ENCODE results near the gene TBX5.

TBX5 gene

GRCh38 chr12:114361992-114362391 lies 44.0 kb downstream of the TBX5 start:
- TF ChIP-seq TAF1 (IDR thresholded peaks at IDR 0.05; ENCODE audit: borderline replicate concordance, insufficient read depth, low read length) (no peak), POLR2AphosphoS5 (IDR thresholded peaks at IDR 0.05; ENCODE audit: low read depth, low read length) (no peak), FOXP2 (optimal IDR thresholded peaks at IDR 0.05; ENCODE audit: borderline replicate concordance, extremely low read depth, extremely low read length, insufficient read depth) (no peak), SIN3A (IDR thresholded peaks at IDR 0.05; ENCODE audit: borderline replicate concordance, insufficient read depth, low read length) (no peak)
- TF ChIP-seq, protein P1, sequence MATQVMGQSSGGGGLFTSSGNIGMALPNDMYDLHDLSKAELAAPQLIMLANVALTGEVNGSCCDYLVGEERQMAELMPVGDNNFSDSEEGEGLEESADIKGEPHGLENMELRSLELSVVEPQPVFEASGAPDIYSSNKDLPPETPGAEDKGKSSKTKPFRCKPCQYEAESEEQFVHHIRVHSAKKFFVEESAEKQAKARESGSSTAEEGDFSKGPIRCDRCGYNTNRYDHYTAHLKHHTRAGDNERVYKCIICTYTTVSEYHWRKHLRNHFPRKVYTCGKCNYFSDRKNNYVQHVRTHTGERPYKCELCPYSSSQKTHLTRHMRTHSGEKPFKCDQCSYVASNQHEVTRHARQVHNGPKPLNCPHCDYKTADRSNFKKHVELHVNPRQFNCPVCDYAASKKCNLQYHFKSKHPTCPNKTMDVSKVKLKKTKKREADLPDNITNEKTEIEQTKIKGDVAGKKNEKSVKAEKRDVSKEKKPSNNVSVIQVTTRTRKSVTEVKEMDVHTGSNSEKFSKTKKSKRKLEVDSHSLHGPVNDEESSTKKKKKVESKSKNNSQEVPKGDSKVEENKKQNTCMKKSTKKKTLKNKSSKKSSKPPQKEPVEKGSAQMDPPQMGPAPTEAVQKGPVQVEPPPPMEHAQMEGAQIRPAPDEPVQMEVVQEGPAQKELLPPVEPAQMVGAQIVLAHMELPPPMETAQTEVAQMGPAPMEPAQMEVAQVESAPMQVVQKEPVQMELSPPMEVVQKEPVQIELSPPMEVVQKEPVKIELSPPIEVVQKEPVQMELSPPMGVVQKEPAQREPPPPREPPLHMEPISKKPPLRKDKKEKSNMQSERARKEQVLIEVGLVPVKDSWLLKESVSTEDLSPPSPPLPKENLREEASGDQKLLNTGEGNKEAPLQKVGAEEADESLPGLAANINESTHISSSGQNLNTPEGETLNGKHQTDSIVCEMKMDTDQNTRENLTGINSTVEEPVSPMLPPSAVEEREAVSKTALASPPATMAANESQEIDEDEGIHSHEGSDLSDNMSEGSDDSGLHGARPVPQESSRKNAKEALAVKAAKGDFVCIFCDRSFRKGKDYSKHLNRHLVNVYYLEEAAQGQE (IDR thresholded peaks at IDR 0.05; ENCODE audit: insufficient read depth in 1 of 2, low read depth in 2 of 2, low read length in 2 of 2): no peak

DNA sequence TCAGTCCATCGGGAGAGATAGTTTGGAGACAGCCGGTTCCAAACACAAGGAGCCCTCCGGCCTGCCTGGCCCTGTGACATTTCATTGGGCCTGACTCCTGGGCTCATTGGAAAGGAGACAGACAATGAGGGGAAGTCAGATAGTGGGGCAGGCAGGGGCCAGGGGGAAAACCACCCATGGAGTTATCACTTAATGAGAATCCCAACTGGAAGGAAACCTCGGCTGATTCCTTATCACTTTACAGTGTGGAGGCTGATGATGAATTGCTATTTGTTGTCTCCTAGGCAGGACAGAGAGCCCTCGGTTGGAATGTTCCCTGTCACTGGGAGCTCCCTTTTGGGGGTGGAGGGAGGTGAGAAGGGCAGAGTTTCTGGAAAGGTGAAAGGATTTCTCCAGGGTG lies 44.4 kb downstream of the TBX5 start:
- TF ChIP-seq, protein P1 (IDR thresholded peaks at IDR 0.05; ENCODE audit: insufficient read depth in 1 of 2, low read depth in 2 of 2, low read length in 2 of 2): no peak
- no peak for TF ChIP-seq SIN3A (IDR thresholded peaks at IDR 0.05; ENCODE audit: borderline replicate concordance, insufficient read depth, low read length)
- TF ChIP-seq TAF1 (IDR thresholded peaks at IDR 0.05; ENCODE audit: borderline replicate concordance, insufficient read depth, low read length): no peak
- no peak for TF ChIP-seq POLR2AphosphoS5 (IDR thresholded peaks at IDR 0.05; ENCODE audit: low read depth, low read length)
- no peak for TF ChIP-seq FOXP2 (optimal IDR thresholded peaks at IDR 0.05; ENCODE audit: borderline replicate concordance, extremely low read depth, extremely low read length, insufficient read depth)

DNA sequence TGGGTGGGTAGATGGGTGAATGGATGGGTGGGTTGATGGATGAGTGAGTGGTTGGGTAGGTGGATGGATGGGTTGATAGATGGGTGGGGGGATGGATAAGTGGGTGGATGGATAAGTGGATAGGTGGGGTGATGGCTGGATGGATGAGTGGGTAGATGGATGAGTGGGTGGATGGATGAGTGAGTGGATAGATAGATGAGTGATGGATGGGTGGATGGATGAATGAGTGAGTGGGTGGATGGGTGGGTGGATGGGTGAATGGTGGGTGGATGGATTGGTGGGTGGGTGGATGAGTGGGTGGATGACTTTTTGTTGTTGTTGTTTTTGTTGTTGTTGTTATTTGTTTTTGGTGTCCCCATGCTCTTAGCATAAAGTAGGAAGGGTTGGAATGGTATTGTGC lies 45.5 kb downstream of the TBX5 start:
- TF ChIP-seq POLR2AphosphoS5 (IDR thresholded peaks at IDR 0.05; ENCODE audit: low read depth, low read length) (no peak), TAF1 (IDR thresholded peaks at IDR 0.05; ENCODE audit: borderline replicate concordance, insufficient read depth, low read length) (no peak), FOXP2 (optimal IDR thresholded peaks at IDR 0.05; ENCODE audit: borderline replicate concordance, extremely low read depth, extremely low read length, insufficient read depth) (no peak), SIN3A (IDR thresholded peaks at IDR 0.05; ENCODE audit: borderline replicate concordance, insufficient read depth, low read length) (no peak)
- TF ChIP-seq, protein P1 (IDR thresholded peaks at IDR 0.05; ENCODE audit: insufficient read depth in 1 of 2, low read depth in 2 of 2, low read length in 2 of 2): no peak

DNA sequence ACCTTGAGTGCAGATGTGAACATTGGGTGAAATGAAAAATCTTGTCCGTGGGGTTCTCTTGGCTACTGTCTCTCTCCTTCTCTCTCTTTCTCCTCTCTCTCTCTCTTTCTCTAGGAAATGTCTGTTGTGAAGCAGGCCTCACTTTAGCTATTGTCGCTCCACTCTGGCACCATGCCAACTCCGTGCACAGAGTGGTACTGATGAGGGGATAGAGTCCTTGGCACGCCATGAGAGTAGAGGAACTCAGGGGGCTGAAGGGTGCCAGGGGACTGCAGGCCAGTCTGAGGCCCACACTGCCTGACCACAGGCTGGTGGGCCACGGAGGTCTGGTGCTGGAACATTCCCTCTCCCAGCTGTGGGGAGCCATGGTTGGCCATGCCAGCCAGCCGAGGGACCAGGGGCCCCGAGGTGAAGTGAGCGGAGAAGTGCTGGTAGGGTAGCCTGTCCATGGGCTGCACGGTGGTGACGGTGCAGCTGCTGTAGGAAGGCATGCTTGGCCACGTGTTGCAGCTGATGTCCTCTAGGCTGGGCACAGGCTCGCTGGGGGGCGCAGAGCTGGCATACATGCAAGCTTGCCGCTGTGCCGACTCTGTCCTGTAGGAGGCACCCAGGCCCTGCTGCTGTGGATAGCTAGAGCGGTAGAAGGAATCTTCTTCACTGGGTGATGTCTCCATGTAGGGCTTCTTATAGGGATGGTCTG lies 50.4 kb downstream of the TBX5 start:
- TF ChIP-seq SIN3A (IDR thresholded peaks at IDR 0.05; ENCODE audit: borderline replicate concordance, insufficient read depth, low read length): no peak
- TF ChIP-seq FOXP2 (optimal IDR thresholded peaks at IDR 0.05; ENCODE audit: borderline replicate concordance, extremely low read depth, extremely low read length, insufficient read depth): no peak
- TF ChIP-seq, protein P1 (IDR thresholded peaks at IDR 0.05; ENCODE audit: insufficient read depth in 1 of 2, low read depth in 2 of 2, low read length in 2 of 2): no peak
- TF ChIP-seq TAF1 (IDR thresholded peaks at IDR 0.05; ENCODE audit: borderline replicate concordance, insufficient read depth, low read length): no peak
- no peak for TF ChIP-seq POLR2AphosphoS5 (IDR thresholded peaks at IDR 0.05; ENCODE audit: low read depth, low read length)

Data from PFSK-1 (cell line).